ENCODE measurements around the gene SMURF2.
"Not testable (repeated sequence)": the region's sequence is repeated elsewhere in the genome, so short reads cannot be mapped to it uniquely, and the experiment has no call there.

SMURF2 gene

GRCh38 chr17:64628641-64629040, 33.5 kb downstream of the SMURF2 start:
- DNase-seq: no peak

- DNase-seq: no peak
Measured at GRCh38 chr17:64627797-64628196, 34.3 kb downstream of the SMURF2 start.

- no peak for DNase-seq
Measured at GRCh38 chr17:64626827-64627226, 35.3 kb downstream of the SMURF2 start.

- no peak for DNase-seq
Measured at GRCh38 chr17:64625541-64625940, 36.6 kb downstream of the SMURF2 start.

GRCh38 chr17:64622931-64623654, 39.0 kb downstream of the SMURF2 start:
- no peak for DNase-seq

- DNase-seq: no peak
Measured at GRCh38 chr17:64621772-64622171, 40.3 kb downstream of the SMURF2 start.

GRCh38 chr17:64618848-64619247, 43.3 kb downstream of the SMURF2 start:
- DNase-seq: no peak

- DNase-seq: no peak
Measured at GRCh38 chr17:64617125-64617780, 44.9 kb downstream of the SMURF2 start.

- no peak for DNase-seq
Measured at GRCh38 chr17:64615028-64615677, 47.0 kb downstream of the SMURF2 start.

GRCh38 chr17:64614266-64615027, 47.7 kb downstream of the SMURF2 start:
- DNase-seq: no peak

GRCh38 chr17:64611369-64611768, 50.7 kb downstream of the SMURF2 start:
- no peak for DNase-seq

GRCh38 chr17:64610244-64610643, 51.9 kb downstream of the SMURF2 start:
- not testable (repeated sequence) for DNase-seq

GRCh38 chr17:64608571-64608981, 53.5 kb downstream of the SMURF2 start:
- no peak for DNase-seq

GRCh38 chr17:64607862-64608565, 54.1 kb downstream of the SMURF2 start:
- DNase-seq: no peak

GRCh38 chr17:64604532-64604931, 57.6 kb downstream of the SMURF2 start:
- not testable (repeated sequence) for DNase-seq

GRCh38 chr17:64603987-64604386, 58.1 kb downstream of the SMURF2 start:
- no peak for DNase-seq

GRCh38 chr17:64599827-64600226, 62.3 kb downstream of the SMURF2 start:
- DNase-seq: no peak

GRCh38 chr17:64599187-64599676, 62.9 kb downstream of the SMURF2 start:
- DNase-seq: peak in 1 of 4 experiments; percentile 2

- no peak for DNase-seq
Measured at GRCh38 chr17:64598672-64599071, 63.4 kb downstream of the SMURF2 start.

- DNase-seq: no peak
Measured at GRCh38 chr17:64596988-64597387, 65.1 kb downstream of the SMURF2 start.

- no peak for DNase-seq
Measured at GRCh38 chr17:64596439-64596838, 65.7 kb downstream of the SMURF2 start.

- no peak for DNase-seq
Measured at GRCh38 chr17:64591944-64592343, 70.2 kb downstream of the SMURF2 start.

Measured in activated CD4-positive, CD25-positive, alpha-beta regulatory T cell (primary cell).